HEK293 (cell line): ENCODE data around the gene PCDHB6.
"Not testable (repeated sequence)": the region's sequence is repeated elsewhere in the genome, so short reads cannot be mapped to it uniquely, and the experiment has no call there.

Source experiments
- ZBTB1 ChIP-seq: fragments of 450-650 bp; formaldehyde crosslinking; IDR thresholded peaks from 2 replicates; pipeline ENCODE4 v1.5.1; 2016; ENCODE audit warnings: missing biosample characterization, missing genetic modification characterization
- ZNF677 ChIP-seq: fragments of 450-650 bp; IDR thresholded peaks from 2 replicates; pipeline ENCODE4 v1.5.0; 2018; ENCODE audit warnings: missing biosample characterization, mild to moderate bottlenecking, missing genetic modification characterization, moderate library complexity
- TF ChIP-seq, protein P1 (sequence below): fragments of 450-650 bp; formaldehyde crosslinking; IDR thresholded peaks from 2 replicates; pipeline ENCODE4 v1.5.1; 2016; ENCODE audit warnings: missing biosample characterization, missing genetic modification characterization
- TF ChIP-seq, protein P2 (sequence below): fragments of 450-650 bp; formaldehyde crosslinking; IDR thresholded peaks from 2 replicates; pipeline ENCODE4 v1.5.1; 2016; ENCODE audit warnings: missing biosample characterization, missing genetic modification characterization
- TF ChIP-seq, protein P3 (sequence below): fragments of 450-650 bp; formaldehyde crosslinking; IDR thresholded peaks from 2 replicates; pipeline ENCODE4 v1.5.0; 2017; ENCODE audit warnings: missing biosample characterization, missing genetic modification characterization, borderline replicate concordance

DNA sequence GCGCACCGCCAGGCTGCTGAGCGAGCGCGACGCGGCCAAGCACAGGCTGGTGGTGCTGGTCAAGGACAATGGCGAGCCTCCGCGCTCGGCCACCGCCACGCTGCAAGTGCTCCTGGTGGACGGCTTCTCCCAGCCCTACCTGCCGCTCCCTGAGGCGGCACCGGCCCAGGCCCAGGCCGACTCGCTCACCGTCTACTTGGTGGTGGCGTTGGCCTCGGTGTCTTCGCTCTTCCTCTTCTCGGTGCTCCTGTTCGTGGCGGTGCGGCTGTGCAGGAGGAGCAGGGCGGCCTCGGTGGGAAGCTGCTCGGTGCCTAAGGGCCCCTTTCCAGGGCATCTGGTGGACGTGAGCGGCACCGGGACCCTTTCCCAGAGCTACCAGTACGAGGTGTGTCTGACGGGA, 51.8 kb downstream of the PCDHB6 start:
- TF ChIP-seq, protein P1, sequence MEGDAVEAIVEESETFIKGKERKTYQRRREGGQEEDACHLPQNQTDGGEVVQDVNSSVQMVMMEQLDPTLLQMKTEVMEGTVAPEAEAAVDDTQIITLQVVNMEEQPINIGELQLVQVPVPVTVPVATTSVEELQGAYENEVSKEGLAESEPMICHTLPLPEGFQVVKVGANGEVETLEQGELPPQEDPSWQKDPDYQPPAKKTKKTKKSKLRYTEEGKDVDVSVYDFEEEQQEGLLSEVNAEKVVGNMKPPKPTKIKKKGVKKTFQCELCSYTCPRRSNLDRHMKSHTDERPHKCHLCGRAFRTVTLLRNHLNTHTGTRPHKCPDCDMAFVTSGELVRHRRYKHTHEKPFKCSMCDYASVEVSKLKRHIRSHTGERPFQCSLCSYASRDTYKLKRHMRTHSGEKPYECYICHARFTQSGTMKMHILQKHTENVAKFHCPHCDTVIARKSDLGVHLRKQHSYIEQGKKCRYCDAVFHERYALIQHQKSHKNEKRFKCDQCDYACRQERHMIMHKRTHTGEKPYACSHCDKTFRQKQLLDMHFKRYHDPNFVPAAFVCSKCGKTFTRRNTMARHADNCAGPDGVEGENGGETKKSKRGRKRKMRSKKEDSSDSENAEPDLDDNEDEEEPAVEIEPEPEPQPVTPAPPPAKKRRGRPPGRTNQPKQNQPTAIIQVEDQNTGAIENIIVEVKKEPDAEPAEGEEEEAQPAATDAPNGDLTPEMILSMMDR = not testable (repeated sequence)
- TF ChIP-seq, protein P2, sequence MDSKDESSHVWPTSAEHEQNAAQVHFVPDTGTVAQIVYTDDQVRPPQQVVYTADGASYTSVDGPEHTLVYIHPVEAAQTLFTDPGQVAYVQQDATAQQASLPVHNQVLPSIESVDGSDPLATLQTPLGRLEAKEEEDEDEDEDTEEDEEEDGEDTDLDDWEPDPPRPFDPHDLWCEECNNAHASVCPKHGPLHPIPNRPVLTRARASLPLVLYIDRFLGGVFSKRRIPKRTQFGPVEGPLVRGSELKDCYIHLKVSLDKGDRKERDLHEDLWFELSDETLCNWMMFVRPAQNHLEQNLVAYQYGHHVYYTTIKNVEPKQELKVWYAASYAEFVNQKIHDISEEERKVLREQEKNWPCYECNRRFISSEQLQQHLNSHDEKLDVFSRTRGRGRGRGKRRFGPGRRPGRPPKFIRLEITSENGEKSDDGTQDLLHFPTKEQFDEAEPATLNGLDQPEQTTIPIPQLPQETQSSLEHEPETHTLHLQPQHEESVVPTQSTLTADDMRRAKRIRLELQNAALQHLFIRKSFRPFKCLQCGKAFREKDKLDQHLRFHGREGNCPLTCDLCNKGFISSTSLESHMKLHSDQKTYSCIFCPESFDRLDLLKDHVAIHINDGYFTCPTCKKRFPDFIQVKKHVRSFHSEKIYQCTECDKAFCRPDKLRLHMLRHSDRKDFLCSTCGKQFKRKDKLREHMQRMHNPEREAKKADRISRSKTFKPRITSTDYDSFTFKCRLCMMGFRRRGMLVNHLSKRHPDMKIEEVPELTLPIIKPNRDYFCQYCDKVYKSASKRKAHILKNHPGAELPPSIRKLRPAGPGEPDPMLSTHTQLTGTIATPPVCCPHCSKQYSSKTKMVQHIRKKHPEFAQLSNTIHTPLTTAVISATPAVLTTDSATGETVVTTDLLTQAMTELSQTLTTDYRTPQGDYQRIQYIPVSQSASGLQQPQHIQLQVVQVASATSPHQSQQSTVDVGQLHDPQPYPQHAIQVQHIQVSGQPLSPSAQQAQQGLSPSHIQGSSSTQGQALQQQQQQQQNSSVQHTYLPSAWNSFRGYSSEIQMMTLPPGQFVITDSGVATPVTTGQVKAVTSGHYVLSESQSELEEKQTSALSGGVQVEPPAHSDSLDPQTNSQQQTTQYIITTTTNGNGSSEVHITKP = not testable (repeated sequence)
- TF ChIP-seq ZBTB1 (tag by site-specific recombination); ZNF677: not testable (repeated sequence)
- TF ChIP-seq, protein P3, sequence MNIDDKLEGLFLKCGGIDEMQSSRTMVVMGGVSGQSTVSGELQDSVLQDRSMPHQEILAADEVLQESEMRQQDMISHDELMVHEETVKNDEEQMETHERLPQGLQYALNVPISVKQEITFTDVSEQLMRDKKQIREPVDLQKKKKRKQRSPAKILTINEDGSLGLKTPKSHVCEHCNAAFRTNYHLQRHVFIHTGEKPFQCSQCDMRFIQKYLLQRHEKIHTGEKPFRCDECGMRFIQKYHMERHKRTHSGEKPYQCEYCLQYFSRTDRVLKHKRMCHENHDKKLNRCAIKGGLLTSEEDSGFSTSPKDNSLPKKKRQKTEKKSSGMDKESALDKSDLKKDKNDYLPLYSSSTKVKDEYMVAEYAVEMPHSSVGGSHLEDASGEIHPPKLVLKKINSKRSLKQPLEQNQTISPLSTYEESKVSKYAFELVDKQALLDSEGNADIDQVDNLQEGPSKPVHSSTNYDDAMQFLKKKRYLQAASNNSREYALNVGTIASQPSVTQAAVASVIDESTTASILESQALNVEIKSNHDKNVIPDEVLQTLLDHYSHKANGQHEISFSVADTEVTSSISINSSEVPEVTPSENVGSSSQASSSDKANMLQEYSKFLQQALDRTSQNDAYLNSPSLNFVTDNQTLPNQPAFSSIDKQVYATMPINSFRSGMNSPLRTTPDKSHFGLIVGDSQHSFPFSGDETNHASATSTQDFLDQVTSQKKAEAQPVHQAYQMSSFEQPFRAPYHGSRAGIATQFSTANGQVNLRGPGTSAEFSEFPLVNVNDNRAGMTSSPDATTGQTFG (tag by site-specific recombination) = not testable (repeated sequence)
